Embryonic facial prominence (tissue), 1 donor: ENCODE measurements around the gene PIAS1.

Experiments used
- DNase-seq: peaks from one replicate; pipeline ENCODE4 v3.0.0-alpha.2; 2016; ENCODE audit errors: extremely low spot score

Gene PIAS1

GRCh38 chr15:68062946-68063465 is 8.9 kb downstream of the PIAS1 start:
- DNase-seq = no peak

GRCh38 chr15:68063606-68064005 is 9.5 kb downstream of the PIAS1 start:
- DNase-seq = no peak

- DNase-seq = no peak
These were observed 19.6 kb downstream of the PIAS1 start for GRCh38 chr15:68073576-68074288.

- no peak for DNase-seq
These were observed 21.8 kb downstream of the PIAS1 start for GRCh38 chr15:68075764-68076385.

- no peak for DNase-seq
These were observed 24.2 kb downstream of the PIAS1 start for GRCh38 chr15:68078365-68078764.

GRCh38 chr15:68080334-68080733 is 26.2 kb downstream of the PIAS1 start:
- DNase-seq = no peak

GRCh38 chr15:68080783-68081182 is 26.7 kb downstream of the PIAS1 start:
- no peak for DNase-seq

- DNase-seq = no peak
These were observed 27.9 kb downstream of the PIAS1 start for GRCh38 chr15:68081869-68082505.

GRCh38 chr15:68082735-68083134 is 28.6 kb downstream of the PIAS1 start:
- DNase-seq = no peak

- no peak for DNase-seq
These were observed 29.3 kb downstream of the PIAS1 start for GRCh38 chr15:68083463-68083862.

- DNase-seq = no peak
These were observed 30.9 kb downstream of the PIAS1 start for GRCh38 chr15:68085052-68085451.

GRCh38 chr15:68091743-68092142 is 37.6 kb downstream of the PIAS1 start:
- no peak for DNase-seq

- no peak for DNase-seq
These were observed 42.0 kb downstream of the PIAS1 start for GRCh38 chr15:68096099-68096498.

- DNase-seq = no peak
These were observed 42.9 kb downstream of the PIAS1 start for GRCh38 chr15:68097029-68097428.

GRCh38 chr15:68098465-68098864 is 44.4 kb downstream of the PIAS1 start:
- DNase-seq = no peak

GRCh38 chr15:68100194-68100593 is 46.1 kb downstream of the PIAS1 start:
- DNase-seq = no peak

GRCh38 chr15:68103603-68104002 is 49.5 kb downstream of the PIAS1 start:
- DNase-seq = no peak

GRCh38 chr15:68106656-68107055 is 52.5 kb downstream of the PIAS1 start:
- DNase-seq = no peak

GRCh38 chr15:68107142-68107541 is 53.0 kb downstream of the PIAS1 start:
- no peak for DNase-seq

- no peak for DNase-seq
These were observed 58.6 kb downstream of the PIAS1 start for GRCh38 chr15:68112706-68113105.

- DNase-seq = no peak
These were observed 59.2 kb downstream of the PIAS1 start for GRCh38 chr15:68113273-68113672.

GRCh38 chr15:68113751-68114150 is 59.6 kb downstream of the PIAS1 start:
- DNase-seq = no peak

- DNase-seq = no peak
These were observed 60.2 kb downstream of the PIAS1 start for GRCh38 chr15:68114356-68114755.
